Measurements from ENCODE around the gene SSTR4.

GRCh38 chr20:23042270-23042669, 7.2 kb downstream of the SSTR4 start:
- TF ChIP-seq, protein P1, sequence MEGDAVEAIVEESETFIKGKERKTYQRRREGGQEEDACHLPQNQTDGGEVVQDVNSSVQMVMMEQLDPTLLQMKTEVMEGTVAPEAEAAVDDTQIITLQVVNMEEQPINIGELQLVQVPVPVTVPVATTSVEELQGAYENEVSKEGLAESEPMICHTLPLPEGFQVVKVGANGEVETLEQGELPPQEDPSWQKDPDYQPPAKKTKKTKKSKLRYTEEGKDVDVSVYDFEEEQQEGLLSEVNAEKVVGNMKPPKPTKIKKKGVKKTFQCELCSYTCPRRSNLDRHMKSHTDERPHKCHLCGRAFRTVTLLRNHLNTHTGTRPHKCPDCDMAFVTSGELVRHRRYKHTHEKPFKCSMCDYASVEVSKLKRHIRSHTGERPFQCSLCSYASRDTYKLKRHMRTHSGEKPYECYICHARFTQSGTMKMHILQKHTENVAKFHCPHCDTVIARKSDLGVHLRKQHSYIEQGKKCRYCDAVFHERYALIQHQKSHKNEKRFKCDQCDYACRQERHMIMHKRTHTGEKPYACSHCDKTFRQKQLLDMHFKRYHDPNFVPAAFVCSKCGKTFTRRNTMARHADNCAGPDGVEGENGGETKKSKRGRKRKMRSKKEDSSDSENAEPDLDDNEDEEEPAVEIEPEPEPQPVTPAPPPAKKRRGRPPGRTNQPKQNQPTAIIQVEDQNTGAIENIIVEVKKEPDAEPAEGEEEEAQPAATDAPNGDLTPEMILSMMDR (conservative IDR thresholded peaks at IDR 0.05 in 1 of 2, IDR thresholded peaks at IDR 0.05 in 1 of 2; ENCODE audit: extremely low read depth in 1 of 2, insufficient read depth in 1 of 2, low read depth in 1 of 2, low read length in 2 of 2) = no peak
- no peak for TF ChIP-seq EZH2 (IDR thresholded peaks at IDR 0.05; ENCODE audit: borderline replicate concordance, low read length)

Data from mammary epithelial cell (primary cell).